Measurements from ENCODE around the gene SDCBP2.

SDCBP2 gene

DNA sequence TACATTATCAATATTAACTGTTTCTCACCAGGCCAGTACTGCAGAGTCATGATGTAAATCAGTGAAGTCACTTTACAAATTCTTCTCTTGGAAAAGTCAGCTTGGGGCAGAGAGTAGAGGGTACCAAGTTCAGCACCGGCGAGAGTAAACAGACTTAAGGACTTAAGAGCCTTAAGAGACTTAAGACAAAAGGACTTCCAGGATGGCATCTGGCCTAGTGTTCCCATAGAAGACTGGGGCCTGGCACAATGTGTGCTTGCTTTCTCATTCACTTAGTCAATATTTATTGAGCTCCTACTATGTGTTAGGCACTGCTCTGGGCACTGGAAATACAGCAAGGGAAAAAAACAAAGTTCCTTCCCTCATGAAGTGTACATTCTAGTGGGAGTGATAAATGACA is 64.2 kb downstream of the SDCBP2 start:
- DNase-seq (ENCODE audit: extremely low read depth, low read depth), result no peak
- no peak overlapping the region for H3K4me3 ChIP-seq (replicated peaks; ENCODE audit: low read depth, low read length)
- no peak for TF ChIP-seq CTCF (IDR thresholded peaks at IDR 0.05; ENCODE audit: low read depth, low read length, missing control alignments)

DNA sequence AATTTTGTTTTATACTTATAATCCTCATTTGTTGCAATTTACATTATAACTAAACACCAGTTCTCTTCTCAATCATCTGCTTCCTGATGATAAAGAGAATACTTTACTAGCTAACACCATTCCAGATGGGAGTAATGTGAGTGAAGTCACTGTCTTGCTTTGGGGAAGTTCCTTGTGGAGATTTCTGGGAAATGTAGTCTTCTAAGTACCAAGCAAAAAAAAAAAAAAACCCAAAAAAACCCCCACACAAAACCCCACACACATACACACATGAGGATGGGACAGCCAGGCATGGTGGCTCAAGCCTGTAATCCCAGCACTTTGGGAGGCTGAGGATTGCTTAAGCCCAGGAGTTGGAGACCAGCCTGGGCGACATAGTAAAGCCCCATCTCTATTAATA is 65.1 kb downstream of the SDCBP2 start:
- TF ChIP-seq CTCF (IDR thresholded peaks at IDR 0.05; ENCODE audit: low read depth, low read length, missing control alignments), result no peak
- no peak for DNase-seq (ENCODE audit: extremely low read depth, low read depth)
- no peak overlapping the region for H3K4me3 ChIP-seq (replicated peaks; ENCODE audit: low read depth, low read length)

All from HFF-Myc (cell line).